HEK293 (cell line): Measurements from ENCODE around the gene OSBP2.

Experiments
- REST ChIP-seq: fragments of 450-650 bp; formaldehyde crosslinking; IDR thresholded peaks from 2 replicates; pipeline ENCODE4 v1.5.1; 2016; ENCODE audit warnings: missing biosample characterization, missing genetic modification characterization
- ZBTB1 ChIP-seq: fragments of 450-650 bp; formaldehyde crosslinking; IDR thresholded peaks from 2 replicates; pipeline ENCODE4 v1.5.1; 2016; ENCODE audit warnings: missing biosample characterization, missing genetic modification characterization
- ZBTB21 ChIP-seq: fragments of 450-650 bp; formaldehyde crosslinking; IDR thresholded peaks from 2 replicates; pipeline ENCODE4 v1.5.1; 2017; ENCODE audit warnings: missing biosample characterization, missing genetic modification characterization
- ZFP37 ChIP-seq: fragments of 450-650 bp; formaldehyde crosslinking; IDR thresholded peaks from 2 replicates; pipeline ENCODE4 v1.5.1; 2016; ENCODE audit warnings: missing biosample characterization, missing genetic modification characterization
- ZNF121 ChIP-seq: fragments of 450-650 bp; formaldehyde crosslinking; IDR thresholded peaks from 2 replicates; pipeline ENCODE4 v1.5.1; 2016; ENCODE audit warnings: missing biosample characterization, missing genetic modification characterization
- ZNF19 ChIP-seq: fragments of 450-650 bp; formaldehyde crosslinking; IDR thresholded peaks from 2 replicates; pipeline ENCODE4; 2016; ENCODE audit warnings: missing biosample characterization, missing genetic modification characterization, low read depth
- ZNF274 ChIP-seq, 2 experiments: fragments of 200-500 bp in 1 of 2; fragments of 450-650 bp in 1 of 2; sonication (Bioruptor generic) in 1 of 2; formaldehyde crosslinking in 1 of 2; IDR thresholded peaks; 2 replicates each; pipeline versions ENCODE4 v1.5.1 to v1.6.1; 2014 to 2016; ENCODE audit warnings: borderline replicate concordance in 1 of 2, inconsistent platforms in 1 of 2, low read length in 1 of 2, missing biosample characterization in 1 of 2, missing genetic modification characterization in 1 of 2
- ZNF621 ChIP-seq: fragments of 450-650 bp; formaldehyde crosslinking; IDR thresholded peaks from 2 replicates; pipeline ENCODE4 v1.5.1; 2017; ENCODE audit warnings: missing biosample characterization, missing genetic modification characterization
- ZNF830 ChIP-seq: fragments of 450-650 bp; IDR thresholded peaks from 2 replicates; pipeline ENCODE4 v1.5.0; 2018; ENCODE audit warnings: missing biosample characterization, missing genetic modification characterization, low read depth, mild to moderate bottlenecking, moderate library complexity
- TF ChIP-seq, protein P1 (sequence below): fragments of 450-650 bp; formaldehyde crosslinking; IDR thresholded peaks from 2 replicates; pipeline ENCODE4 v1.5.1; 2016; ENCODE audit warnings: missing biosample characterization, missing genetic modification characterization

DNA sequence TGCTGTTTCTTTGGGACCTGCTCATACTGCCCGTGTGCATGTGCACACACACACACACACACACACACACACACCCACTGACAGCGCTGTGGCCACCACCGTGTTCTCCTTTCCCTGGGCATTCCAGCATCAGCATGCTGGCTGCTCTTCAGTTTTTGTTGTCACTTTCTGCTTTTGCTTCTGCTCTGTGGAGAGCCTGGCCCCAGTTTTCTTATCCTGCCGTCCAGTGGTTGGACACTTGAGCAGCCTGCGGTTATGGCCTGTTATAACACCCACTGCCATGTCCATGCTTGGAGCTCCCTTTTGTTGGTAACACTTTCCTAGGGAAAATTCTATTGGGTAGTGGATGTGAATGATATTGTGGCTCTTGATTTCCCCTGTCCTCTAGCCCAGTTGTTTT lies 83.6 kb downstream of the OSBP2 start:
- TF ChIP-seq REST (tag by site-specific recombination) (no peak), ZNF19 (tag by site-specific recombination) (no peak), ZNF121 (tag by site-specific recombination) (no peak), ZBTB21 (tag by site-specific recombination) (no peak), ZNF274 (IDR thresholded peaks at IDR 0.05; ENCODE audit: low read length) (no peak), ZNF274 (tag by site-specific recombination; IDR thresholded peaks at IDR 0.05; ENCODE audit: borderline replicate concordance) (no peak), ZFP37 (tag by site-specific recombination) (no peak), ZNF830 (no peak), ZNF621 (no peak), ZBTB1 (tag by site-specific recombination) (no peak)
- TF ChIP-seq, protein P1, sequence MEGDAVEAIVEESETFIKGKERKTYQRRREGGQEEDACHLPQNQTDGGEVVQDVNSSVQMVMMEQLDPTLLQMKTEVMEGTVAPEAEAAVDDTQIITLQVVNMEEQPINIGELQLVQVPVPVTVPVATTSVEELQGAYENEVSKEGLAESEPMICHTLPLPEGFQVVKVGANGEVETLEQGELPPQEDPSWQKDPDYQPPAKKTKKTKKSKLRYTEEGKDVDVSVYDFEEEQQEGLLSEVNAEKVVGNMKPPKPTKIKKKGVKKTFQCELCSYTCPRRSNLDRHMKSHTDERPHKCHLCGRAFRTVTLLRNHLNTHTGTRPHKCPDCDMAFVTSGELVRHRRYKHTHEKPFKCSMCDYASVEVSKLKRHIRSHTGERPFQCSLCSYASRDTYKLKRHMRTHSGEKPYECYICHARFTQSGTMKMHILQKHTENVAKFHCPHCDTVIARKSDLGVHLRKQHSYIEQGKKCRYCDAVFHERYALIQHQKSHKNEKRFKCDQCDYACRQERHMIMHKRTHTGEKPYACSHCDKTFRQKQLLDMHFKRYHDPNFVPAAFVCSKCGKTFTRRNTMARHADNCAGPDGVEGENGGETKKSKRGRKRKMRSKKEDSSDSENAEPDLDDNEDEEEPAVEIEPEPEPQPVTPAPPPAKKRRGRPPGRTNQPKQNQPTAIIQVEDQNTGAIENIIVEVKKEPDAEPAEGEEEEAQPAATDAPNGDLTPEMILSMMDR (tag by site-specific recombination), result no peak
